ENCODE results near the gene STMN3.
"Not testable (repeated sequence)": the region's sequence is repeated elsewhere in the genome, so short reads cannot be mapped to it uniquely, and the experiment has no call there.

The STMN3 gene

DNA sequence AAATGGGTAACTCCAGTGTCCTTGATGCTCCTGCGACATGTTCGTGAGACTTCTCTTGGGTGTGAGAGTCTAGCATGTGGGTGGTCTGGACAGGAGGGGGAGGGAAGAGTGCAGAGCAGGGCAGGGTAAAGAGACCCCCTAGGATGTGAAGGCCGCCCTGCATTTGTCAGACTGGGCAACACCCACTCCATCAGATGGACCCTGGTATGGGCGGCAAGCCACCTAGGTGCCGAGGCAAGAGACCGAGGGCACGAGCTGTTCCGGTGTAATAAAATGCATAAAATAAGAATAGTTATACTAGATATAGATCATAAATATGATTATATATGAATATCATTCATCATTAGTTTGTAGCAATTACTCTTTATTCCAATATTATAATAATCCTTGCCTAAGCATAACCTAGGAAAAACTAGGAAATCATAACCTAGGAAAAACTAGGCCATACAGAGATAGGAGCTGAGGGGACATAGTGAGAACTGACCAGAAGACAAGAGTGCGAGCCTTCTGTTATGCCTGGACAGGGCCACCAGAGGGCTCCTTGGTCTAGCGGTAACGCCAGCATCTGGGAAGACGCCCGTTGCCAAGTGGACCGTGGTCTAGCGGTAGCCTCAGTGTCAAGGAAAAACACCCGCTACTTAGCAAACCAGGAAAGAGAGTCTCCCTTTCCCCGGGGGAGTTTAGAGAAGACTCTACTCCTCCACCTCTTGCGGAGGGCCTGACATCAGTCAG, 39.2 kb downstream of the STMN3 start:
- not testable (repeated sequence) for H3K27ac ChIP-seq (ENCODE audit: poor library complexity, severe bottlenecking)
- DNase-seq (ENCODE audit: low spot score): peak; percentile 72

DNA sequence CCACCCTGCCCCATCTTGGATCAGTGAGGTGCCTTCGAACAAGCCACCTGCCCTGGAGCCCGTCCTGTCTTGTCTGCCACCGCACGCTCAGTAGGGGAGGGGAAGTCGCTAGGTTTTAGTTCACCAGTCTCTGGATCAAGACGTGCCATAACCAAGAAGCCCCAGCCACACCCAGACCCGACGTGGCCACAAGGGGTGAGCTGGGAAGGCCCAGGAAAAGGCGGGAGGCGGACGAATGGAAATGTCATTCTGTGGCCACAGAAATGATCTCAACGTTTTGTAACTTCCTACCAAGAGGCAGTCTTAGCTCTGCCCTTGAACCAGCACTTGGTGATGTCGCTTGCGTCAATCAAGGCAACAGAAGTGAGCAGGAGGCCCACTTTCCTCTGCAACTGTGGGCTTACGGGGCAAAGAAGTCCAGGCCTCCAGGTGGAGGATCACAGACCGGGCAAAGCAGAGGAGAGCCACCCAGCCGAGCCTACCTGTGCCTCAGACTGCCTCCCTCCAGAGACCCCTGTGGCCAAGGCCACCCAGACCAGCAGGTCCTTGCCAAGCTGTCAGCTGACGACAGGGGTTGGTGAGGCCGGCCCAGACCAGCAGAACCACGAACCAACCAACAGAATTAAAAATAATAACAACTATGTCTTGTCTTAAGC, 40.8 kb downstream of the STMN3 start:
- Histone ChIP-seq H3K4me3 (ENCODE audit: severe bottlenecking) (no peak overlapping the region), H3K27me3 (ENCODE audit: insufficient read depth, poor library complexity, severe bottlenecking) (no peaks in the 10 kb centered on the region), H3K9me3 (ENCODE audit: severe bottlenecking) (no peaks in the 10 kb centered on the region), H3K4me1 (ENCODE audit: insufficient read depth, poor library complexity, severe bottlenecking) (no peaks in the 10 kb centered on the region), H3K36me3 (ENCODE audit: low read depth) (peaks cover 32% of the 10 kb centered on the region), H3K27ac (ENCODE audit: poor library complexity, severe bottlenecking) (no peak overlapping the region)
- ATAC-seq (ENCODE audit: low read depth) (no peak; the same call in 2 of the 3 replicates), DNase-seq (ENCODE audit: low spot score) (peak; percentile 84)
- TF ChIP-seq, protein P1, sequence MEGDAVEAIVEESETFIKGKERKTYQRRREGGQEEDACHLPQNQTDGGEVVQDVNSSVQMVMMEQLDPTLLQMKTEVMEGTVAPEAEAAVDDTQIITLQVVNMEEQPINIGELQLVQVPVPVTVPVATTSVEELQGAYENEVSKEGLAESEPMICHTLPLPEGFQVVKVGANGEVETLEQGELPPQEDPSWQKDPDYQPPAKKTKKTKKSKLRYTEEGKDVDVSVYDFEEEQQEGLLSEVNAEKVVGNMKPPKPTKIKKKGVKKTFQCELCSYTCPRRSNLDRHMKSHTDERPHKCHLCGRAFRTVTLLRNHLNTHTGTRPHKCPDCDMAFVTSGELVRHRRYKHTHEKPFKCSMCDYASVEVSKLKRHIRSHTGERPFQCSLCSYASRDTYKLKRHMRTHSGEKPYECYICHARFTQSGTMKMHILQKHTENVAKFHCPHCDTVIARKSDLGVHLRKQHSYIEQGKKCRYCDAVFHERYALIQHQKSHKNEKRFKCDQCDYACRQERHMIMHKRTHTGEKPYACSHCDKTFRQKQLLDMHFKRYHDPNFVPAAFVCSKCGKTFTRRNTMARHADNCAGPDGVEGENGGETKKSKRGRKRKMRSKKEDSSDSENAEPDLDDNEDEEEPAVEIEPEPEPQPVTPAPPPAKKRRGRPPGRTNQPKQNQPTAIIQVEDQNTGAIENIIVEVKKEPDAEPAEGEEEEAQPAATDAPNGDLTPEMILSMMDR (IDR thresholded peaks at IDR 0.05; ENCODE audit: poor library complexity, severe bottlenecking): no peak

More for the DNA sequence above, 39.2 kb downstream of the STMN3 start:
- not testable (repeated sequence) for H3K4me1 ChIP-seq (ENCODE audit: insufficient read depth, poor library complexity, severe bottlenecking); H3K4me3 ChIP-seq (ENCODE audit: severe bottlenecking); ATAC-seq (ENCODE audit: low read depth); H3K9me3 ChIP-seq (ENCODE audit: severe bottlenecking); H3K27me3 ChIP-seq (ENCODE audit: insufficient read depth, poor library complexity, severe bottlenecking)
- TF ChIP-seq, protein P1 (IDR thresholded peaks at IDR 0.05; ENCODE audit: poor library complexity, severe bottlenecking): peak; percentile 81
- H3K36me3 ChIP-seq (ENCODE audit: low read depth): peaks cover 45% of the 10 kb centered on the region

- TF ChIP-seq, protein P1 (IDR thresholded peaks at IDR 0.05; ENCODE audit: poor library complexity, severe bottlenecking): no peak
- Histone ChIP-seq H3K27me3 (ENCODE audit: insufficient read depth, poor library complexity, severe bottlenecking) (no peaks in the 10 kb centered on the region), H3K27ac (ENCODE audit: poor library complexity, severe bottlenecking) (no peak overlapping the region), H3K4me1 (ENCODE audit: insufficient read depth, poor library complexity, severe bottlenecking) (no peaks in the 10 kb centered on the region), H3K9me3 (ENCODE audit: severe bottlenecking) (no peaks in the 10 kb centered on the region), H3K4me3 (ENCODE audit: severe bottlenecking) (no peak overlapping the region), H3K36me3 (ENCODE audit: low read depth) (peaks cover 32% of the 10 kb centered on the region)
- DNase-seq (ENCODE audit: low spot score): peak; percentile 75
- ATAC-seq (ENCODE audit: low read depth): no peak
Observed at GRCh38 chr20:63611646-63612045, 41.6 kb downstream of the STMN3 start.

- DNase-seq (ENCODE audit: low spot score) (peak; percentile 80), ATAC-seq (ENCODE audit: low read depth) (no peak)
- Histone ChIP-seq H3K27me3 (ENCODE audit: insufficient read depth, poor library complexity, severe bottlenecking) (no peaks in the 10 kb centered on the region), H3K4me3 (ENCODE audit: severe bottlenecking) (no peak overlapping the region), H3K27ac (ENCODE audit: poor library complexity, severe bottlenecking) (no peak overlapping the region), H3K9me3 (ENCODE audit: severe bottlenecking) (no peaks in the 10 kb centered on the region), H3K36me3 (ENCODE audit: low read depth) (peaks cover 25% of the 10 kb centered on the region), H3K4me1 (ENCODE audit: insufficient read depth, poor library complexity, severe bottlenecking) (no peaks in the 10 kb centered on the region)
- TF ChIP-seq, protein P1 (IDR thresholded peaks at IDR 0.05; ENCODE audit: poor library complexity, severe bottlenecking): no peak
Observed at GRCh38 chr20:63610581-63611435, 42.4 kb downstream of the STMN3 start.
